ENCODE measurements around the gene ANKIB1.
"Not testable (repeated sequence)": the region's sequence is repeated elsewhere in the genome, so short reads cannot be mapped to it uniquely, and the experiment has no call there.

The ANKIB1 gene

GRCh38 chr7:92422926-92423325 is 177.2 kb downstream of the ANKIB1 start:
- Mint-ChIP-seq H3K36me3 (ENCODE audit: low read depth) (no peaks in the 10 kb centered on the region), H3K4me3 (no peak overlapping the region), H3K9me3 (no peaks in the 10 kb centered on the region), H3K4me1 (ENCODE audit: low read depth) (peaks cover 15% of the 10 kb centered on the region), H3K27me3 (peaks cover 34% of the 10 kb centered on the region), H3K27ac (no peak overlapping the region)
- DNase-seq = no peak

- no peak for DNase-seq
- Mint-ChIP-seq H3K27me3 (peaks cover 34% of the 10 kb centered on the region), H3K36me3 (ENCODE audit: low read depth) (no peaks in the 10 kb centered on the region), H3K4me1 (ENCODE audit: low read depth) (peaks cover 15% of the 10 kb centered on the region), H3K9me3 (no peaks in the 10 kb centered on the region), H3K4me3 (no peak overlapping the region), H3K27ac (no peak overlapping the region)
Observed at GRCh38 chr7:92423710-92424131, 177.9 kb downstream of the ANKIB1 start.

GRCh38 chr7:92425311-92425947 is 179.7 kb downstream of the ANKIB1 start:
- Mint-ChIP-seq H3K4me1 (ENCODE audit: low read depth) (peaks cover 15% of the 10 kb centered on the region), H3K27me3 (peaks cover 34% of the 10 kb centered on the region), H3K36me3 (ENCODE audit: low read depth) (no peaks in the 10 kb centered on the region), H3K4me3 (peak overlapping the region; percentile 79), H3K9me3 (no peaks in the 10 kb centered on the region), H3K27ac (no peak overlapping the region)
- DNase-seq = no peak

- H3K4me3 Mint-ChIP-seq = no peak overlapping the region
- H3K27me3 Mint-ChIP-seq = peaks cover 31% of the 10 kb centered on the region
- no peak for DNase-seq
- no peaks in the 10 kb centered on the region for H3K9me3 Mint-ChIP-seq
- H3K27ac Mint-ChIP-seq = no peak overlapping the region
- H3K36me3 Mint-ChIP-seq (ENCODE audit: low read depth) = no peaks in the 10 kb centered on the region
- H3K4me1 Mint-ChIP-seq (ENCODE audit: low read depth) = peaks cover 15% of the 10 kb centered on the region
Observed at GRCh38 chr7:92427193-92427592, 181.4 kb downstream of the ANKIB1 start.

GRCh38 chr7:92432299-92432946 is 186.6 kb downstream of the ANKIB1 start:
- no peak overlapping the region for H3K4me3 Mint-ChIP-seq
- H3K27me3 Mint-ChIP-seq = peaks cover under 1% of the 10 kb centered on the region
- H3K36me3 Mint-ChIP-seq (ENCODE audit: low read depth) = no peaks in the 10 kb centered on the region
- no peak for DNase-seq
- H3K4me1 Mint-ChIP-seq (ENCODE audit: low read depth) = no peaks in the 10 kb centered on the region
- H3K27ac Mint-ChIP-seq = no peak overlapping the region
- H3K9me3 Mint-ChIP-seq = no peaks in the 10 kb centered on the region

- H3K4me3 Mint-ChIP-seq = no peak overlapping the region
- H3K27ac Mint-ChIP-seq = no peak overlapping the region
- H3K4me1 Mint-ChIP-seq (ENCODE audit: low read depth) = no peaks in the 10 kb centered on the region
Observed at GRCh38 chr7:92433019-92433418, 187.2 kb downstream of the ANKIB1 start.

GRCh38 chr7:92435542-92435941 is 189.8 kb downstream of the ANKIB1 start:
- no peak for DNase-seq
- Mint-ChIP-seq H3K4me3 (no peak overlapping the region), H3K36me3 (ENCODE audit: low read depth) (no peaks in the 10 kb centered on the region), H3K4me1 (ENCODE audit: low read depth) (no peaks in the 10 kb centered on the region), H3K27ac (no peak overlapping the region), H3K9me3 (no peaks in the 10 kb centered on the region), H3K27me3 (no peaks in the 10 kb centered on the region)

More at GRCh38 chr7:92433019-92433418, 187.2 kb downstream of the ANKIB1 start:
- no peaks in the 10 kb centered on the region for H3K9me3 Mint-ChIP-seq
- H3K27me3 Mint-ChIP-seq = no peaks in the 10 kb centered on the region
- no peak for DNase-seq
- no peaks in the 10 kb centered on the region for H3K36me3 Mint-ChIP-seq (ENCODE audit: low read depth)

GRCh38 chr7:92436612-92437445 is 191.1 kb downstream of the ANKIB1 start:
- no peaks in the 10 kb centered on the region for H3K27me3 Mint-ChIP-seq
- no peak overlapping the region for H3K4me3 Mint-ChIP-seq
- no peaks in the 10 kb centered on the region for H3K9me3 Mint-ChIP-seq
- H3K27ac Mint-ChIP-seq = no peak overlapping the region
- no peaks in the 10 kb centered on the region for H3K36me3 Mint-ChIP-seq (ENCODE audit: low read depth)
- no peak for DNase-seq
- H3K4me1 Mint-ChIP-seq (ENCODE audit: low read depth) = no peaks in the 10 kb centered on the region

GRCh38 chr7:92437956-92438491 is 192.2 kb downstream of the ANKIB1 start:
- DNase-seq = no peak
- H3K27ac Mint-ChIP-seq = no peak overlapping the region
- no peaks in the 10 kb centered on the region for H3K9me3 Mint-ChIP-seq
- no peaks in the 10 kb centered on the region for H3K36me3 Mint-ChIP-seq (ENCODE audit: low read depth)
- no peak overlapping the region for H3K4me3 Mint-ChIP-seq
- H3K27me3 Mint-ChIP-seq = no peaks in the 10 kb centered on the region
- no peaks in the 10 kb centered on the region for H3K4me1 Mint-ChIP-seq (ENCODE audit: low read depth)

- H3K9me3 Mint-ChIP-seq; DNase-seq; H3K4me3 Mint-ChIP-seq; H3K36me3 Mint-ChIP-seq (ENCODE audit: low read depth); H3K27me3 Mint-ChIP-seq; H3K27ac Mint-ChIP-seq: not testable (repeated sequence)
- peaks cover 13% of the 10 kb centered on the region for H3K4me1 Mint-ChIP-seq (ENCODE audit: low read depth)
Observed at GRCh38 chr7:92442720-92443119, 196.9 kb downstream of the ANKIB1 start.

- H3K36me3 Mint-ChIP-seq (ENCODE audit: low read depth) = peaks cover 35% of the 10 kb centered on the region
- peaks cover 25% of the 10 kb centered on the region for H3K4me1 Mint-ChIP-seq (ENCODE audit: low read depth)
- DNase-seq = no peak
- H3K27ac Mint-ChIP-seq = peak overlapping the region; percentile 92
- peak overlapping the region; percentile 78 for H3K4me3 Mint-ChIP-seq
- no peaks in the 10 kb centered on the region for H3K9me3 Mint-ChIP-seq
- no peaks in the 10 kb centered on the region for H3K27me3 Mint-ChIP-seq
Observed at GRCh38 chr7:92446869-92447344, 201.1 kb downstream of the ANKIB1 start.

- H3K4me1 Mint-ChIP-seq (ENCODE audit: low read depth) = peaks cover 25% of the 10 kb centered on the region
Observed at GRCh38 chr7:92447345-92448204, 201.8 kb downstream of the ANKIB1 start, which contains the start of gene GATAD1. TSS of gene GATAD1 (plus strand) at chr7:92447482. CDS start at chr7:92447730, 248 bp downstream.

GRCh38 chr7:92448205-92448747 is 202.5 kb downstream of the ANKIB1 start:
- peak overlapping the region; percentile 93 for H3K27ac Mint-ChIP-seq
- H3K4me3 Mint-ChIP-seq = peak overlapping the region; percentile 78
- peaks cover 46% of the 10 kb centered on the region for H3K36me3 Mint-ChIP-seq (ENCODE audit: low read depth)
- no peaks in the 10 kb centered on the region for H3K27me3 Mint-ChIP-seq
- H3K9me3 Mint-ChIP-seq = no peaks in the 10 kb centered on the region
- DNase-seq = peak; percentile 65
- H3K4me1 Mint-ChIP-seq (ENCODE audit: low read depth) = peaks cover 25% of the 10 kb centered on the region

More at GRCh38 chr7:92447345-92448204, 201.8 kb downstream of the ANKIB1 start, which contains the start of gene GATAD1:
- Mint-ChIP-seq H3K4me3 (peak within 1 kb of the TSS; percentile 78), H3K27me3 (no peaks in the 10 kb centered on the region), H3K9me3 (no peaks in the 10 kb centered on the region), H3K36me3 (ENCODE audit: low read depth) (peaks cover 42% of the 10 kb centered on the region), H3K27ac (peak within 1 kb of the TSS; percentile 93)
- peak; percentile 86 for DNase-seq

All from activated T-cell treated with anti-CD3 and anti-CD28 coated beads, Interleukin-2, amount 50 U/mL, for 24 hours (primary cell).